ENCODE results near the gene ADIPOR2. TPM values are rescaled to one million over a fixed set of nuclear protein-coding genes. Genes with fewer than 3 reads are reported as not detected.

Gene ADIPOR2
- total RNA-seq, 2 experiments from 2014 or later: 51.7 to 52.6 TPM

DNA sequence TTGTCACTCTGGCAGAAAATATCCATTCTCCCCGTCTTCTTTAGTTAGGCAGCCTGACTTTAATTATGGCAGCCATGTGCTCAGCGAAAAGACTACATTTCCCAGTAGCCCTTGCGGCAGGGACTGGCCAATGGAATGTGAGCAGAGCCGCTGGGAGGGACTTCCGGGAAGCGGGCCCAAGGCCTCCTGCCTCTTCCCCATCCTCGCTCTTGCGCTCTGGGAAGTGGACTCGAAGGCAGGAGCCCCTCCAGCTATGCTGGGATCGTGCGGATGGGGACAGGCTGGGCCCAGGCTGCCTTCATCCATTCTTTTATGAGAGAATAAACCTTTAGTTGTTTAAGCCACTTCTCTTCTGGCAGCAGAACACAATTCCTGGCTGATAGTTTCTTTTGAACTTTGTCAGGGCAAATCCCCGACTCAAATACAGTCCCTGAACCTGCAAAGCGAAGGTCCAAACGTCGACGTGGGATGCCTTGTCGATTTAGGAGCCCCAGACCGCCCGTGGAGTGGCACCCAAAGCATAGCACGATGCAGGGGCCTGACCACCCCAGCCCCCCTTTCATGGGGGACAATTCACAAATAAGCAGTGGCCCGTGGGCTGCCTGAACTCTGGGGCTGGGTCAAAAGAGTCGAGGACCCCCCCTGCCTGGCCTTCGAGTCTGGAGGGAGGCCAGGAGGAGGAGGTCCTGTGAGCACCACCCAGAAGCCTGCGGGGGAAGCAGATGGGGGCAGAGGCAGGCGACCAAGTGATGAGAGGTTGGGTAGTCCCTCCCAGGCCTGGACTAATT is 113.9 kb downstream of the ADIPOR2 start:
- Mint-ChIP-seq H3K36me3 (ENCODE audit: low read depth) (no peaks in the 10 kb centered on the region), H3K4me1 (peaks cover 9% of the 10 kb centered on the region), H3K27ac (peak overlapping the region; percentile 79), H3K4me3 (no peak overlapping the region), H3K27me3 (no peaks in the 10 kb centered on the region), H3K9me3 (ENCODE audit: low read depth) (no peaks in the 10 kb centered on the region)
- intact Hi-C loops (cut with DNase I, micrococcal nuclease): loop anchor here (1.0 kb wide), 2 partner anchors 8 to 200 kb away; partner anchors contain the start of gene DCP1B (in 1 of the 2)
- CTCF ChIA-PET: interaction anchor here (1.0 to 2.5 kb wide), 4 partner anchors 12 to 170 kb away, joined by 3 to 11 read pairs (median 6); no protein-coding TSS in a partner anchor
- peak; percentile 93 for DNase-seq
- peak; percentile 99 for ATAC-seq
- POLR2A ChIA-PET: no interaction called here

DNA sequence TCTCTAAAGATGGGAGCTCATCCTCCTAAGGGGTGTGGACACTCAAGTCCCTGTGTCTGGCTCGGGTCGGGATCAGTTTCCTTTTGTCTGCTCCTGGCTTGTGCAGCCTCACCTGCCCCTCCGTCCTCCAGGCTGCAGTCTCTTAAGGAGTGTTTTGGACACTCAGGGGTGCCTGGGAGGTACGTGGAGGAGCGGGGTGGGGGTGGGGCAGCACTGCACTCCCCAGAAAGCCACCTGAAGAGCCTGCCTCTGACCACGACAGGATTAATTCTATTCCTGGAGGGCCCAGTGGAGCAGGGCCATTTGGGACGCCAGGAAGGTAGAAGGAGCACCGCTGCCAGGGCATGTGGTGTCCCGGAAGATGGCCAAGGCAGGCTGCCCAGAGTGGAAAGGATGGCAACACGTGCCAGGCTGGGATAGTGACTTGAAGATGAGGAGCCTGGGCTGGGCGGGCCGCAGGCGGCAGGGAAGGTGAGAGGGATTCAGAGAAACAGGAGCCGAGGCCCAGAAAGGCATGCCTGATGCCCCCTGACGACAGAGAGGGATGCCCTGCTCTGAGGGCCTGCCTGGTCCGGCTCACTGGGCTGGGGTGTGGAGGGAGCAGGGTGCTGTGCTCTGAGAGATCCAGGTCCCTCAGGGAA is 114.7 kb downstream of the ADIPOR2 start:
- POLR2A ChIA-PET: no interaction called here
- no peaks in the 10 kb centered on the region for H3K27me3 Mint-ChIP-seq
- H3K4me3 Mint-ChIP-seq: no peak overlapping the region
- ATAC-seq (no peak), DNase-seq (no peak)
- CTCF ChIA-PET: interaction anchor here (2.9 kb wide), 1 partner anchor 134 kb away, joined by 8 read pairs; no protein-coding TSS in a partner anchor
- H3K4me1 Mint-ChIP-seq: peaks cover 14% of the 10 kb centered on the region
- intact Hi-C loops (cut with DNase I, micrococcal nuclease): no loop called here
- H3K36me3 Mint-ChIP-seq (ENCODE audit: low read depth): no peaks in the 10 kb centered on the region
- no peaks in the 10 kb centered on the region for H3K9me3 Mint-ChIP-seq (ENCODE audit: low read depth)
- H3K27ac Mint-ChIP-seq: no peak overlapping the region

DNA sequence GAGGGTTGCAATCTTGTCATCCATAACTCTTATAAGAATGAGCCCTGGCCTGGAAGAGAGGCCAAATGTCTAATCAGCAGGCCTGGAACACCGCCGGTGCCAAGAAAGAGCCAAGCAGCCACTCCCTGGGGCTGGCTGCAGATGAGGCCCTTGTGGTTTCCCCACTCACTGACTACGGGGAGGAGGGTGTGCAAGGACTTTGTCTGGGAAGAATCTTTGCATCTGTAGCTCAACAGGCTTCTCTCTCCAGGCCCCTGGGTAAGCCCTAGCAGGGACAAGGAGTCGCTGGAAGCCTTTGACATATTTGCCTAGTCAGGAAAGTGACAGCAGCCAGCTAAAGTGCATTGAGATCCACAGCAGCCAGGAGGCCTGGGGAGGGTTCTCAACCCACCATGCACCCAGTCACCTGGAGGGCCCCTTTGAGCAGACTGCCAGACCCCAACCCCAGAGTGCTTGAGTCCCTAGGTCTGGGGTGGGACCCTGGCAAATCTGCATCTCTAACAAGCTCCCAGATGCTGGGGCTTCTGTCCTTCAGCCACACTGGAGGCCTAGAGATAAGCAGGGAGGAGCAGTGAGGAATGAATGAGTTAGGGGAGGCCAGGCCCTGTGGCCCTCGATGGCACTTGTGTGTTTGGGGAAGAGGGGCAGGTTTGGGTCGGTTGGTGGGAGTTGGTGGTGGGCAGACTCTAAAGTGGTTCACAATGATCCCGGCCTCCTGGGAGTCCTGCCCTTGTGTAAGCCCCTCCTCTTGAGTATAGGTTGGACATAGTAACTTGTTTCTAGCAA is 115.6 kb downstream of the ADIPOR2 start:
- no peak for DNase-seq
- ChIA-PET POLR2A (no interaction called here), CTCF (interaction anchor here (1.6 to 2.9 kb wide), 2 partner anchors 8 to 133 kb away, joined by 4 to 8 read pairs; no protein-coding TSS in a partner anchor)
- no peak for ATAC-seq
- H3K4me1 Mint-ChIP-seq: peaks cover 16% of the 10 kb centered on the region
- H3K36me3 Mint-ChIP-seq (ENCODE audit: low read depth): no peaks in the 10 kb centered on the region
- no peaks in the 10 kb centered on the region for H3K9me3 Mint-ChIP-seq (ENCODE audit: low read depth)
- H3K4me3 Mint-ChIP-seq: no peak overlapping the region
- no peaks in the 10 kb centered on the region for H3K27me3 Mint-ChIP-seq
- no peak overlapping the region for H3K27ac Mint-ChIP-seq
- intact Hi-C loops (cut with DNase I, micrococcal nuclease): no loop called here

DNA sequence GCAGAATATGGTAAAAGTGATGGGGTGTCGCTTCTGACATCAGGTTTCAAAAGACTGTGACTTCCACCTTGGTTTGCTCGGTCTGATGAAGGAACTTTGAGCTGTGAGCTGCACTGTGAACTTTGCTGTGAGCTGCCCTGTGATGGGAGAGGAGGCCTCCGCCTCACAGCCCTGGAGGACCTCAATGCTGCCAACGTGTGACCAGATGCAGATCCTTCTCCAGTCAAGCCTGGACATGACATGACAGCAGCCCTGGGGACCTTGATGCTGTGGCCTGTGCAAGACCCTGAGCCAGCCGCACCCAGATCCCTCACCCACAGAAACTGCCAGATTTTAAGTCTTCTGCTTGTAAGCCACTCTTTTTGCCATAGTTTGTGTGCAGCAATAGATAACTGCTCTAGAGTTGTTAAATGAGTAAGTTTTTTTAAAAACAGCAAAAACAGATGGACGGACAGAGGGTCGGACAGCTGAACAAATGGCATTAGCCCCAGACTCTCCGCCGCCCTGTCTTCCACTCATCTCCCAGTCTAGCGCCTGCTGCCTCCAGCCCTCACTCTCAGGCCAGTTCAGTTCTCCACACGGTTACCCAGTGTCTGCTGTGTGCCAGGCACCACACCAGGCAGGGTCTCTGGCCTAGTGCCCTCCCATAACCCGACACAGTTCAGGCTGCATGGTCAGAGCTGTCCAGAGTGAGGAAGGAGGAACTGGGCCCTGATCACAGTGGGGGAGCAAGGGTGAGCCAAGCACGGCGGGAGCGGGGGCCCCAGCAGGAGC is 116.4 kb downstream of the ADIPOR2 start:
- CTCF ChIA-PET: interaction anchor here (1.6 to 2.9 kb wide), 2 partner anchors 9 to 132 kb away, joined by 4 to 8 read pairs; no protein-coding TSS in a partner anchor
- H3K4me3 Mint-ChIP-seq: no peak overlapping the region
- peaks cover 16% of the 10 kb centered on the region for H3K4me1 Mint-ChIP-seq
- no peaks in the 10 kb centered on the region for H3K36me3 Mint-ChIP-seq (ENCODE audit: low read depth)
- no peak for DNase-seq
- intact Hi-C loops (cut with DNase I, micrococcal nuclease): no loop called here
- no peaks in the 10 kb centered on the region for H3K27me3 Mint-ChIP-seq
- ATAC-seq: no peak
- no peak overlapping the region for H3K27ac Mint-ChIP-seq
- POLR2A ChIA-PET: no interaction called here
- H3K9me3 Mint-ChIP-seq (ENCODE audit: low read depth): no peaks in the 10 kb centered on the region

DNA sequence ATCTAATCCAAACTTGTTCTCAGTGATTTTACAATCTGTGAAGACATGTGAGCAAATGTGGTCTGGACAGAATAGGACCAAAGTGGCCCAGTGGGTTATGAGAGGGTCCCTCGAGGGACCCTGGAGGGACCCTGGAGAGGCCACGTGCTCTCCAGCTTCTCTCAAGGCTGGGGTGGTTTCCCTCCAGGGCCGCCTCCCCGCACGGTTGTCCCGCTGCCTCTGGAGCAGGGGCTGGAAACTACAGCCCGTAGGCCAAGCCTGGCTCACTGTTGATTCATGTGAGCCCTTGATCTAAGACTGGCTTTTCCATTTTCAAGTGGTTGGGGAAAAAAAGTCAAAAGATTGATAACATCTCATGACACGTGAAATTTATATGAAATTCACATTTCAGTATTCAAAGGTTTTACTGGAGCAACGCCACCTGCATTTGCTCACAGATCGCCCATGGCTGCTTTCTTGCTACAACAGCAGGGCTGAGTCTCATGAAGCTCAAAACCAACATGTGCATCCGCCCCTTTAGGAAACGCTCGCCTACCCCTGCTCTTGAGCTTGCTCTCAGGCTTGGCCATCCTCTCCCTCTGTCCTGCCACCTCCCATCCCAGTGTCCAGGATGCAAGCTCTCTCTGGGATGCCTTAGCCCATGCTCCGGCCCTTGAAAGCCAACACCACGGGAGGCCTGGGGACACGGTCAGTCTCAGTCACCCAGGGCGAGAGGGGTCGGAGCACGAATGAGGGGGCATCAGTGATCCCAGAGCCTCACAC is 117.3 kb downstream of the ADIPOR2 start:
- Mint-ChIP-seq H3K4me3 (no peak overlapping the region), H3K27me3 (no peaks in the 10 kb centered on the region), H3K9me3 (ENCODE audit: low read depth) (no peaks in the 10 kb centered on the region), H3K36me3 (ENCODE audit: low read depth) (no peaks in the 10 kb centered on the region), H3K27ac (no peak overlapping the region), H3K4me1 (peaks cover 16% of the 10 kb centered on the region)
- POLR2A ChIA-PET: no interaction called here
- CTCF ChIA-PET: interaction anchor here (2.9 kb wide), 1 partner anchor 132 kb away, joined by 8 read pairs; no protein-coding TSS in a partner anchor
- ATAC-seq (no peak), DNase-seq (no peak)
- intact Hi-C loops (cut with DNase I, micrococcal nuclease): no loop called here

DNA sequence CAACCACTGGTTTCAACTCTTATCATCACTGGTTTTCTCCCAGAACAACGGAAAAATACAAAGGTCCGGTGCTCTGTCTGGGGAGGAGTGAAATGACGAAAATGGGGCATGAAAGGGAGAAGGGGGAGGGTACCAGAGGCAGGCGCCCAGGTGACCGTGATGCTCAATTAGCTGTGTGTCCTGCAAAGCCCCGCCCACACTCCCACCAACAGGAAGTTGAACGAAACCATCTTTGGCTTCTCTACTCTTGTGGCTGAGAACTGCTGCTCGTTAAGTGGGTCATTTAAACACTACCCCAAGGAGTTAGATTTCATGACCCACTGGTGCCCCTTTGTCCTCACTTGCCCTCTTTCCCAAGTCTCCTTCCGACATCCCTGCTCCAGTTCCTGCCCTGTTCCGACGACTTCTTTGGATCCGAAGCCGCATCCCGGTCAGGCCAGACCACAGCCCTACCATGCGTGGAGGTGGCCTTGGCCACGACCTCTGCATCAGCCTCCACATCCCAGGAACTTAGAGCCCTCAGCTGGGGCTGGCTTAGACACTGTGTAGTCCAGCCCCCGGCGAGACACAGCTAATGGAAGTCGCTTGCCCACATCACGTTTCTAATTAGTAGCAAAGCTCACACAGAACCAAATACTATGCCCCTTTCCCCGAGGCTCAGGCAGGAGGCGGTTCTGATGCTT is 118.1 kb downstream of the ADIPOR2 start:
- Mint-ChIP-seq H3K27me3 (no peaks in the 10 kb centered on the region), H3K36me3 (ENCODE audit: low read depth) (no peaks in the 10 kb centered on the region), H3K27ac (peak overlapping the region; percentile 29), H3K4me1 (peaks cover 16% of the 10 kb centered on the region), H3K4me3 (no peak overlapping the region), H3K9me3 (ENCODE audit: low read depth) (no peaks in the 10 kb centered on the region)
- CTCF ChIA-PET: interaction anchor here (2.9 kb wide), 1 partner anchor 131 kb away, joined by 8 read pairs; no protein-coding TSS in a partner anchor
- ATAC-seq (no peak), DNase-seq (peak; percentile 24)
- intact Hi-C loops (cut with DNase I, micrococcal nuclease): no loop called here
- POLR2A ChIA-PET: no interaction called here

DNA sequence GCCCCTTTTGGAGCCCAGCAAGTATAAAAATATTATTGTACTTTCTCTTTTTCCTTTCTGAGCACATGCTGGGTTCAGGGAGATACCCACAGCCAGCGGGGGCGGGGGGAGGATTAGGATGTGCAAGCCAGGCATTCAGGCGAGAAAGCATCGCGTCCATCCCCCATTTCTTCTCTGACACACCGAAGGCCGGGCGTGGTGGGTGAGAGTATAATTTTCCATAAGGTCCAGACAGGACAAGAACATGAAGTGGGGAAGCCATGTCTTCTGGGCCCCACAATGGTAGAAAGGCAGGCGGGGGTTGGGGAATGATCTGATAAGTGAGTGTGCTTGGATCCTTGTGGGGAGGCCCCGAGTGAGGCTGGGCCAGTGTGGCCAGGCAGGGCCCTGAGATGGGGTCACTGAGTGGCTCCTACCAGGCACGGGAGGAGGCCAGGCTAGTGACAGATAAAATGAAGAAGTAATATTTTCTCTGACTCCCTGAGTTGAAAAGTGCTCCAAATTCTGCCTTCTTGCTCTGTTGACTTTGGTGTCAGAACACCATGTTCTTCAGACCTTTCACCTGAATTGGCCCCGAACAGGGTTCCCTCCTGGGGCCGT is 118.8 kb downstream of the ADIPOR2 start:
- Mint-ChIP-seq H3K4me1 (peaks cover 11% of the 10 kb centered on the region), H3K9me3 (ENCODE audit: low read depth) (no peaks in the 10 kb centered on the region), H3K27ac (no peak overlapping the region), H3K27me3 (no peaks in the 10 kb centered on the region), H3K36me3 (ENCODE audit: low read depth) (no peaks in the 10 kb centered on the region), H3K4me3 (no peak overlapping the region)
- POLR2A ChIA-PET: interaction anchor here (0.6 kb wide), 1 partner anchor 497 kb away, joined by 3 read pairs; no protein-coding TSS in a partner anchor
- intact Hi-C loops (cut with DNase I, micrococcal nuclease): no loop called here
- ATAC-seq (no peak), DNase-seq (no peak)
- CTCF ChIA-PET: no interaction called here

DNA sequence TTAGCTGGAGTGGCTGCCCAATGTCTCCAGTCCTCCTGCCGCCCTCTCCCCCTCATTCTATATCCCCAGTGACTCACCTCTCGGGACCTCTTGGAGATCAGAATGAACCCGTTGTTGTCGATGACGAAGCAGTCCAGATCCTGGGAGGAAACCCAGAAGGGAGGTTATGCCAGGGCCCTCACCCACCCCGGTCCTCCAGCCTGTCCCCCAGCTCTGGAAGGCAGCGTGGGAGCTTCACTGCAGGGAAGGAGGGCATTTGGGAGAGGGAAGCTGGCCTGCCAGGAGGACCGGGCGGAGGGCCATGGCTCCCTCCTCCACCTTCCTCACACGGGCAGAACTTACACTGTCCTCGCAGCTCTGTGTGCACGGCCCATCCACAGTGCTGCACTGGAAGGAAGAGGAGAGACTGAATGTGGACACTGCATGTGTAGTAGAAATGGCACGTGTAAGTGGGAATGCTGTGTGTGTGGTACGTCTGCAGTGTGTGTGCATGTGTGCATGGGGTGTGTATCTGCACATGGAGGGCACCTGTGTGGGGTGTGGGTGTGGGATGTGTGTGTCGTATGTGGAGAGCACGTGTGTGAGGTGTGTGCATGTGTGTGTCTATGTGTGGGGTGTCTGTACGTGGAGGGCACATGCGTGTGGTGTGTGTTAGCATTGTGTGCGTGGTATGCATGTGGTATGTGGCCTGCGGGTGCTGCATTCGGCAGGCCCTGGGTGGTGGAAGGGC is 119.5 kb downstream of the ADIPOR2 start:
- Mint-ChIP-seq H3K36me3 (ENCODE audit: low read depth) (no peaks in the 10 kb centered on the region), H3K27me3 (no peaks in the 10 kb centered on the region), H3K9me3 (ENCODE audit: low read depth) (no peaks in the 10 kb centered on the region), H3K4me3 (peak overlapping the region; percentile 61), H3K27ac (peak overlapping the region; percentile 62), H3K4me1 (peaks cover 9% of the 10 kb centered on the region)
- DNase-seq (no peak), ATAC-seq (no peak)
- intact Hi-C loops (cut with DNase I, micrococcal nuclease): no loop called here
- ChIA-PET CTCF (no interaction called here), POLR2A (interaction anchor here (0.6 kb wide), 1 partner anchor 497 kb away, joined by 3 read pairs; no protein-coding TSS in a partner anchor)

DNA sequence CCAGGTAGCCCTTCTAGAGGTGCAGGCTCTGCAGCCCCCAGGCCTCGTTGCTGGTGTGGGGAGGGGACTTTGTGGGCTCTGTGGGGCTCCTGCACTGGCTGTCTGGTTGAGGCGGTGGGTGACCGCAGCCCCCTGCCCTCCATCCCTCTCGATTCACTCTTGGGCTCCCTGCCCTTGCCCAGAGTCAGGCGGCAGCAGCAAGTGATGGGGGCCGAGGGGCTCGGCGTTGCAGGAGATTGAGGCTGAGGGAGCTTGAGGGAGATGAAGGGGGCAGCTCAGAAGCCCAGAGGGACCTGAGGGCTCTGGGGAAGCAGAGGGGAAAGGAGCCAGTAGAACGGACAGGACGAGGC is 120.0 kb downstream of the ADIPOR2 start:
- Mint-ChIP-seq H3K36me3 (ENCODE audit: low read depth) (no peaks in the 10 kb centered on the region), H3K27ac (peak overlapping the region; percentile 62), H3K27me3 (no peaks in the 10 kb centered on the region), H3K4me3 (peak overlapping the region; percentile 61), H3K4me1 (peaks cover 9% of the 10 kb centered on the region), H3K9me3 (ENCODE audit: low read depth) (no peaks in the 10 kb centered on the region)
- CTCF ChIA-PET: no interaction called here
- DNase-seq: no peak
- intact Hi-C loops (cut with DNase I, micrococcal nuclease): no loop called here
- POLR2A ChIA-PET: no interaction called here
- no peak for ATAC-seq

Data from activated CD4-positive, alpha-beta T cell treated with anti-CD3 and anti-CD28 coated beads for 36 hours (primary cell).